ENCODE measurements around the gene PALLD.

PALLD gene

DNA sequence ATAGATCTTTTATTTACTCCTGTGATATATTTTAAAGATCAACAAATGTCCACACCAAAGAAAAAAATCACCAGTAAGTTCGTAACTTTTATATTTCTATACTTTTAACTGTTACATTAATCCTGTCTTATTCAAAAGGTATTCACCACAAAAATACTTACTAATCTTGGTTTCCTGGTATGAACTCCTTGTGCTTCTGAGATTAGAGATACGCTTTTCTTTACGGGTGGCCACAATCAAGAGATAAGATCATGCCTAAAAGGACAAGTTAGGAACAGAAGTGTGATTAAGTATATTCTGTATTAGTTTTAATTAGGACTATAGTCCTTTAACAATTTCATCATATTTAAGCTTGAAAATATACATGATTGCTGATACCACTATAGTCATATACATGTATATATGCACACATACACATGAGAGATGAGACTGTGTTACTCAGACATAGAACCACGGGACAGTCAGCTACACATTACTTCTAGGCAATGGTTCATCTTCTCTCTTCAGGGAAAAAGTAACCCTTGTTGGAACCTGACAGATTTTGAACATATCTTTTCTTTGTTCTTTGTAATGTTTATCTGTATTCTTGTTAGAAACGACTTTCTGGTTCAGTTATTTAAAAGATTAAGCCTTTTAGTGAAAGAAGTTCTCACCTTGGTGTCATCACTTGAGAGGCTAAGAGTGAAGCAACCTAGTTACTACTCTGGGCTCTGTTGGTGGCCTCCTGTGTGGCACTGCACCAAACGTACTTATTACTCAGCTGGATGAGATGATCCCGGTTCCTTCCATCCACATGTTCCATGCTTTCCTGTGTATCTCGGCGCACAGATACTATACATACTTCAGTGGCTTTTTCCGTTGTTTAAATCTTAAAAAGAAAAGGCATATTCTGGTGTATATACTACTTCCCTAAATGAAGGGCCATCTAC, 367.1 kb downstream of the PALLD start:
- no peak for DNase-seq

DNA sequence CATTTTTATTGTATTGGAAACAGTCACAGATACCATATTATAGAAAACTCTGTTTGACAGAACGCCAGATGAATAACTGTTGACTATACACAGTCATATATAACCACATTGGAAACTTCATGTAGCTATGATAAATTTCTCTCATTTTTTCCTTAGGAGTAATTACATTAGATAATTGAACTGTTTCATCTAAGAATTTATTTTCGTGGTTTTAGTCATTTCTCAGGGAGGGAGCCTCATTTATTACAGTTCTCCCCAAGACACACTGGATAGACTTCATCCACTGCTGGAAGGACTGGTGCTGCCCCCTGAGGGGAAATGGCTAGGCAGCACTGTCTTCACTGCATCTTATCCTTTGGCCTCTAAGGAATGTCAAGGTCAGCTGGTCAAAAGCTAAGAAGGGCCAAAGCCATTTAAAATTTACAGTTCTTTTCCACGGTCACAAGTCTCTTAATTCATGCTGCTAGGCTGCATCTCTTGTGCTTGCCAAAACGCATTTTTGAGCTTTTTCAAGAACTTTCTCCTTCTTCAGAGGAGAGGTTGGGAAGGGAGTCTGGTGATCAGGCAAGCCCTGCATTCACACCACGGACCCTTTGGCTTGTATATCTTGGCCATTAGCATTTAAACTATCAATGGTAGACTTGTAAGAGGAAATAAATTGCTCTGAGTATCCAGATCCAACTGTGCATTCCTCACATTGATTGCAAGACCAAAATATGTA, 368.1 kb downstream of the PALLD start:
- no peak for DNase-seq

DNA sequence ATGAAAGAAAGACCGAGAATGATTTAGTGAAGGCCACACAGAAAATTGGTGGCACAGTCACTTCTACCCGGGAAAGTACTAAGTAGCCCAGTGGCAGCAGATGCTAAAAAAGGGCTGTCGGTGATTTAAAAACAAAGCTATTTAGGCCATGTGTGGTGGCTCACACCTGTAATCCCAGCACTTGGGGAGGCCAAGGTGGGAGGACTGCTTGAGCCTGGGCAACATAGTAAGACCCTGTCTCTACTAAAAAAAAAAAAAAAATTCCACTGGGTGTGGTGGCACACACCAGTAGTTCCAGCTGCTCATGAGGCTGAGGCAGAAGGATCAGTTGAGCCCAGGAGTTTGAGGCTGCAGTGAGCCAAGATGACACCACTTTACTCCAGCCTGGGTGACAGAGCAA, 369.0 kb downstream of the PALLD start:
- DNase-seq, result no peak

DNA sequence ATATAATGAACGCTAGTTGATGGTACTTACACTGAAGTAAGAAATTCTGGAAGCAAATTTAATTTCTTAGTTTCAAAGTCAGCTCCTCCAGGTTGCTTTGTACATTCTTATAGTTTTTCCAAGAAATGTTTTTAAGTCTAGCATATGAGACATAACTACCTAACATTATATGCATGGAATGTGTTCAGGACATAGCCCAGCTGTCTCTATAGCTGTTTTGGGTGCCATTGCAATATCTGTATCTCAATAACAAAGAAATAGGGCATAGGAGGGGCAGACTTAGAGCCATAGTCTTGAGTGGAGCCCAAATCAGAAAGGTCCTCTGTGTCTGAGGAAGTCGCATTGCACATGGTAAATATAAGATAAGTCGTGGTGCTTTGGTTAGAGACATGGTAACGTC, 369.8 kb downstream of the PALLD start:
- DNase-seq, result no peak

DNA sequence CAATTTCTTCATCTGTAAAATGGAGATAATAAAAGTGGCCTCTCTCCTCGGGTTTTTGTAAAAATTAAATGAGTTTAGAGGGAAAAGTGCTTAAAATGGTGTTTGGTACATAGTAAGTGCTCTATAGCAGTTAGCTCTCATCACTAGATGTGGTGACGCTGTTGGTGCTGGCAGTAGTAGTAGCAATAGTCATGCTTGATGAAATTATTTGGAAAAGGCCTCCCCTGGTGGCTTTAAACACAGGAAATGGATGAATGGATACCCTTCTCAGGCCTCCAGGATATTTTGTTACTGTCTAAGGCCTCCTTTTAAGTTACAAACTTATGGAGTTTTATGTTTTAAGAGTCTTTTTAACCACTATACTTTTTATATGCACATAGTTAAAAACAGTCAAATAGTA, 370.3 kb downstream of the PALLD start:
- DNase-seq, result no peak

DNA sequence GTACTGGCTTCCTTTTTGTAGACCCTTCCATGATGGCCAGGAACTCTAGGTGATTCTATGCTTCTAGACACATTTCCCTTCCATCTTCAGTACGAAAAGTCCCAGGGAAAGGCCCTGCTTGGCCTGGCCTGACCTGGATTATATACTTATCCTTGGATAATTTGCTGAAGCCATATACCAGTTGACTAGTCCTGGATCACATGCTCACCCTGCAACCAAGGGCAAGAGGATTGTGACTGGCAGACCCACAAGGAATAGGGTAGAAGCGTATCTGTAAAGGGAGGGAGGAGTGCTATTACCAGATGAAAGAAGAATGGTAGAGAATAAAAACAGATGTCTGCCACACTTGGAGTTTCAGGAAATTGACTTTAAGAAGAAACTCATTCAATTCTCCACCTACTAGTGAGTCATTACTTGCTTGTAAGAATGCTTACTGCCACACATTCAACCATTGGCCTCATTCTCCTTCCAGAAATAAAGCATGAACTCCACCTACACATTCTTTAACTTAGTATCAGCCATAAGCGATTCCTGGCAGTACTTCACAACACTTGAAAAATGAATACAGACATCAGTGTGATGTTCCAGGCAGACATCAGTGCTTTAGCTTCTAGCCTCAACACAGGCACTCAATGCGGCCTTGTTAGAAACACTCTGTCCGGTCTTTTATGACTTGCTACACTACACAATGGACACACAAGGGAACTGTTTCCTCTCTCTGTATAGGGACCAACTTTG, 371.4 kb downstream of the PALLD start:
- DNase-seq, result no peak

DNA sequence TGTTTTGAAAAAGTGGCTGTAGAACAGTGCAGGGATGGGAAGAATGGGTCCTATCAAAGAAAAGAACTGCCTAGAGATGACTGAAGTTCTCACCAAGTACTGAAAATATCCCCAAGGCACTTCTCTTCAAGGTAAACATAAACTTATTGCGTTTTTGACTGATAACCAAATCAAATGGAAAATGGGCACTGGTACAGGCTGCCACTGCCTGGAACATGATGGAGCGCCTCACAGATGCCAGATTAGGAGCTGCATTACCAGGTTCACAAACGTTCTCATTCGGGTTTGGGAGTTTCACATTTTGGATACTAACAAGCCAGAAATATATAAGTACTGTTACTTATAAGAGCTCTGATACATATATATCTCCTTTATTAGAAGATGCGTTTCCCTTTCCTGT, 371.9 kb downstream of the PALLD start:
- DNase-seq, result no peak

DNA sequence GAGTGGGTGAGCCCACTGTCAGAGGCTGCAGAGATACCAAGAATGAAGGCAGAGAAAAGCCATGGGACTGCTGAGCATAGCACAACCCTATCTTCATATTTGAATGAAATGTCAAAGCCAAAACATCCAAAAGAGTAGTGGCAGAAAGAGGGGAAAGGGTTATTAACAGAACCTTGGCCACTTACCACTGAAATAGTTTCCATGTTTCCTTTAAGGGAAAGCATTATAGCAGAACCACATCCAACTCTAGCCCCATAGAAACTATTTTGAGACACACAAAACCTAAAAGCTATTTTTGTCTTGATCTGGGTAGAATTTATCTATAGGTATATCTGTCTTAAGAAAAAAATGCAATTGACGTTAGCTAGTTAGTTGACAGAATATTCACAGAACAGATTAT, 373.2 kb downstream of the PALLD start:
- DNase-seq, result no peak

DNA sequence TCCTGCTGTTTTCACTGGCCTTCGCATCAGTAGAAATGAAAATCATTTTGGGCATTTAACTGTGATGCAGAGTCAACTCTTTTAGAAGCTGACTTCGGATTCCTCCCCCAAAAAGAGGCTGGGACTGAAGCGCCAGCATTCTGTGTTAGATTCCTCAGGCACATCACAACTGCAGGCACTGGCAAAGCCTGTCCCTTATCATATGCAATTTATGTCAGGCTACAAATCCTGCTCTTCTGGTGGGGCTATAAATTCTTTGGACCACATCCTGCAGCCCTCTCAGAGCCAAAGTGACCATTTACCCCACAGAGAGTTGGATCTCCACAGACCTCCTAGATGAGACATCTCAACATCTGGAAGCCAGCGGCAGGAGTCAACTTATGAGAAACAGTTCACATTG, 374.8 kb downstream of the PALLD start:
- no peak for DNase-seq

DNA sequence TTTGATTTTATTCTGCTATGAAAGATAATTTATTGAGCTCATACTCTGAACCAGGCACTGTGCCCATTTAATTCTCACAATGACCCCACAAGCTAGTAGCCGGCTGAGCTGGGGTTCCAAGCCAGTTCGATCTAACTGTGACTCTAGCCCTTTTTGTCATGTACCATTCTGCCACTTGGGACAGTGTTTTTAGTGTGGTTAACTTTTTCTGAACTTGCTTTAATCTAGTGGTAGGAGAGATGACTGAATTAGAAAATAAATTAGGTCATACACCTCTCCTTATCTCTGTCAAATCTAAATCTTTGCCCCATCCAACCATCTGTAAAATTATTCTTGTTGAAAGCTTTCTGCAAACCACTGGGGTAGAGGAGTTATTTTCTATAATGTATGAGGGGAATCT, 377.2 kb downstream of the PALLD start:
- DNase-seq, result no peak

DNA sequence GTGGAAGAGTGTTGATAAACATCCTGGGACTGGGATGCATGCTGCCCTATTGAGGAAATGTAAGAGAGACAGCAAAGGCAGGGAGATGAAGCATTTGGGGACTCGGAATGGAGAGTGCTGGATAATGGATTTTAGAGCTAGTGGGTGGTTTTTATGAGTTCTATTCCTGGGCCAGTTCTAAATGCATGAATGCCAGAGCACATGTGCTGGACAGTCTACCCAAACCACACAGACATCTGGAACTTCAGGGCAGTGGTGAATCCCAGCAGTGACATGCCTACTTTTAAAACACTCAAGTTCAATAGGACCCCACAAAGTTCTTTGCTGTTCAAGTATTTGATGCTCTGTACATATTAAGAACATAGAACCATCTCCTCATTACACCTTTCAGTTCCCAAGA, 379.3 kb downstream of the PALLD start:
- no peak for DNase-seq

DNA sequence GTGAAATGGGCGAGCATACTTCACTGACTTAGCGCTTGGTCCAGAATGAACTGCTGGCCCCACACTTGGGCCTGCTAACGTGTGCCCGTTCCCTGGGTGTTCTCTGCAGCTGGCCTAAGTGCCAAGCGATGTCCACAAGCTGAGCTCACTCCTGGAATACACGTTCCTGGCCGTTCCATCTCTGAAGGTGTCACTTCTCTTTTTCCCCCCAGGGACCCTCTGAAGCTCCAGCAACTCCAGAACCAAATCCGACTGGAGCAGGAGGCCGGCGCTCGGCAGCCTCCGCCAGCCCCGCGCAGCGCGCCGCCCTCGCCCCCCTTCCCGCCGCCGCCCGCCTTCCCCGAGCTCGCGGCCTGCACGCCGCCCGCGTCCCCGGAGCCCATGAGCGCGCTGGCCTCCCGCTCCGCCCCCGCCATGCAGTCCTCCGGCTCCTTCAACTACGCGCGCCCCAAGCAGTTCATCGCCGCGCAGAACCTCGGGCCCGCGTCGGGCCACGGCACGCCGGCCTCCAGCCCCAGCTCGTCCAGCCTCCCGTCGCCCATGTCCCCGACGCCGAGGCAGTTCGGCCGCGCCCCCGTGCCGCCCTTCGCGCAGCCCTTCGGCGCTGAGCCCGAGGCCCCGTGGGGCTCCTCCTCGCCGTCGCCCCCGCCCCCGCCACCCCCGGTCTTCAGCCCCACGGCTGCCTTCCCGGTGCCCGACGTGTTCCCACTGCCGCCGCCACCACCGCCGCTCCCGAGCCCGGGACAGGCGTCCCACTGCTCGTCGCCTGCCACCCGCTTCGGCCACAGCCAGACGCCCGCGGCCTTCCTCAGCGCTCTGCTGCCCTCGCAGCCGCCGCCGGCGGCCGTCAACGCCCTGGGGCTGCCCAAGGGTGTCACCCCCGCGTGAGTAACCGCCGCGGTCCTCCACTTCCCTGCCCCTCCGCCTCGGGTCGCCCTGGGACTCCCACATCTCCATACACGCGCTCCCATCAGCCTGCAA, 380.9 kb downstream of the PALLD start:
- no peak for DNase-seq

DNA sequence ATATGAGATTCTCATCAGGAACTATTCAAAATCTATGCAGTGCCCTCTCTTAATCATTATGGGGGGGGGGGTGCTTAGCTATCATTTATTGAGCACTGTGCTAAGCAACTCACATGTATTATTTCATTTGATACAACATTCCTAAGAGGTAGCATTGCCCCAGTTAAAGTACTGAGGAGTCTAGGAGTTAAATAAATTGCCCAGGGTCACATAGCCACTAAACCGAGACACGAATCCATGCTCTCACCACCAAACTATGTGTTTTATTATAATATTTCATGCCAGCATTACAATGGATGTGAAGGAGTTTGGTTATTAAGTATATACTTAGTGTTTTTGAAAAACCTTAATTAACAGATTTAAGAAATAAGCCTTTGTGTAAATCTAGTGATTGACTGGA, 381.8 kb downstream of the PALLD start:
- no peak for DNase-seq

DNA sequence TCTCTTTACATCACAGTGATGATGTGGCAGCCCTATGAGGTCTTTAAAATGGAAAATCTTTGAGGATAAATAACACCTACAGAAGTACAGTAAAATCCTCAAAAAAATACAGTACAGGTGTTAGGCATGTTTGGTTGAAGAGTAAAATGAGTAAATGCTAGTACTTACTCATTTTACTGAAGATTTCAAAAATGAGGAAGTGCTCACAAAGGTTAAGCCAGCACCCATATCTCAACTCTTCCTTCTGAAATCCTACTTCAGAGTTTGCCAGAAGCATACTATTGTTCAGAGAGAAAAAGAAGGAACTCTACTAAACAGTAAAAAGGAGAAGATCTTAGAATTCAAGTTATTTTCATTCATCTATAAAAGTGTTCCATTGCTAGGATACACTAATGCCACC, 382.3 kb downstream of the PALLD start:
- DNase-seq, result no peak

DNA sequence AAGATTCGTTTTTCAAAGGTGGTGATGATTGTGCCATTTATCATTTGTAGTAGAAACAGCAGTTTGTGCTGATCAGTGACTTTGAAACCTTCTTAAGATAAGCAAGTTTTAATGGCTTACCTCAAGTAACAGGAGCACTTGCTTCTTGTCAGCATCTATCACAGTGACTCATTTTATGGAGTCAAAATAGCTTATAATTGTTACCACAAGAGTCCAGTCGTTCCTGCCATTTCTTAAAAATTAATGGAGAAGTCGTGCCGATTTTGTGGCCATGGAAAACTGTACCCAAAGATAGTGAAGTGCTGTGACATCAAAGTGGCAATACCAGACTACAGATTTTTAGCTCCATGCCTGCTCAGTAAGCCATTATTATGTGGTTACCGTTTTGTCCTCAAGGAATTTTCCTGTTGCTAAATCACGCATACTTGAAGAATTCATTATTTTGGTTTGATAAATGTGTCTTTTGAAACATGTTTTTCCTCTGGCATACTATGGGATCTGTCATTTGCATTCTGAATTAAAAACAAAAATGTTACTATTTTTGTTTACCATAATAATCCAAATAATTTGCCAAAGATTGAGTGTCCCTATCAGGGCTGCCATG, 383.3 kb downstream of the PALLD start:
- no peak for DNase-seq

DNA sequence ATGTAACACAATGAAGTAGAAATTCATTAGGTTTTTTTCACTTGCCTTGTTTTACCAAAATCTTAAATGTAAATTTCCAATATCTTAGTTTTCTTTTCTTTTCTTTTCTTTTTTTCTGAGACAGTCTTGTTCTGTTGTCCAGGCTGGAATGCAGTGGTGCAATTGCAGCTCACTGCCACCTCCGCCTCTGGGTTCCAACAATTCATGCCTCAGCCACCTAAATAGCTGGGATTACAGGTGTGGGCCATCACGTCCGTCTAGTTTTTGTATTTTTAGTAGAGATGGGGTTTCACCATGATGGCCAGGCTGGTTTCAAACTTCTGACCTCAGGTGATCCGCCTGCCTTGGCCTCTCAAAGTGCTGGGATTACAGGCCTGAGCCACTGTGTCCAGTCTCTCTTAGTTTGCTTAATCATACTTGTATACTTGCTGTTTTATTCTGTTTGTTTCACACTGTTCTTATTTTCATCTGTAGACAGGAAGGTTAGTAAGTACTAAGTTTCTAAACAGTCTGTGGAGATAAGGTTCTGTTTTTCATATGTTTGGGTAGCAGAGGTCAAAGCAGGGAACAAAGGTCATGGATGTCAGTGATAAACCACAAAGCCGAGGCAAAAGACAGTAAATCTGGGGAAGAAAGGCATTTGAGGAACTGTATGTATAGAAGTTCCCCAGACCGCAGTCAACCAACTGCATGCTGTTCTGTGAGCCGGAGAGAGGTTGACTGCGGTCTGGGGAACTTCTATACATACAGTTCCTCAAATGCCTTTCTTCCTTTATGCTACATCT, 384.2 kb downstream of the PALLD start:
- no peak for DNase-seq

DNA sequence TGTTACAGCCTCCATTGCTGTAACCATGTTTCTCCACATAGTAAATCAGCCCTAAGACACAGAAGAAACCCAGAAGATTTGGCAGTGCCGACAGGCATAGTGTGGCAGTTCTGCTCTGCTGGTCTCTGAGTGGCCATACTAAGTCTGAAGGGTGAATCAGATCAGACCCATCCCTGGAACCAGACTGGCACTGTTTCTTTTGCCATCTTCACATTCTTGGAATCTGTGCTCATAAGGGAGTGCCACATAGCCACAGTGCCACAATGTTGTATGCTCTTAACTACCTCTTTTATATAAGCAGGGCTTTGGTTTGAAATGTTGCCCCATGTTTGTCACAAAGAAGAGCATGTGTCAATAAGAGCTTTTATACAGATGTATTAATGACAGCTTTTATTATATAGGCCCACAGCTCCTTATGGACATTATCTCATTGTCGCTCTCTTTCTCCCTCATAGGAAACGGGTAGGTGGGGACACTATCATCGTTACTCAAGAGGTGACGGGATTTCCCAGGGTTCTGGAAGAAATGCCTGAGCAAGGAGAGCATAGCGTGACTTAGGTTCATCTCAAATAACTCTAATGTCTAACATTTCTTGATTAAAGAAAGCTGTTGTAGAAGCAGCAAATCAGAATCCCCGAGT, 385.0 kb downstream of the PALLD start:
- no peak for DNase-seq

DNA sequence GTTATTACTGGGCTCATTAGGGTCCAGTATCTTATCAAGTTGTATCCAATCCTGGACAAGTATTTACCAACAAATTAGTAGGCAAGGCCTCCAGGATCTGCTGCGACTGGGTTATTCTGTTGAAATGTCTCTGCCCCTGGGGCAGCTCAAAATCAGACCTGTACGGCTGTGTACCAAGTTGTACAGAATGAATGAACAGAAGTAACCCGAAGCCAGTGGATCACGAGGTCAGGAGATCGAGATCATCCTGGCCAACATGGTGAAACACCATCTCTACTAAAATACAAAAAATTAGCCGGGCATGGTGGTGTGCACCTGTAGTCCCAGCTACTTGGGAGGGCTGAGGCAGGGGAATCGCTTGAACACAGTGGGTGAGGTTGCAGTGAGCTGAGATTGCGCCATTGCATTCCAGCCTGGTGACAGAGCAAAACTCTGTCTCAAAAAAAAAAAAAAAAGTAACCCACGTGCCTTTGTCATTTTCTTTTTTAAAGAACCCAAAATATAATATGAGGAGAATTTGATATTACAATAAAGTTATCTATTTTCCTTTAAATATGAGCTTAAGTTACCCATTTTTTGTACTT, 385.9 kb downstream of the PALLD start:
- DNase-seq, result no peak

DNA sequence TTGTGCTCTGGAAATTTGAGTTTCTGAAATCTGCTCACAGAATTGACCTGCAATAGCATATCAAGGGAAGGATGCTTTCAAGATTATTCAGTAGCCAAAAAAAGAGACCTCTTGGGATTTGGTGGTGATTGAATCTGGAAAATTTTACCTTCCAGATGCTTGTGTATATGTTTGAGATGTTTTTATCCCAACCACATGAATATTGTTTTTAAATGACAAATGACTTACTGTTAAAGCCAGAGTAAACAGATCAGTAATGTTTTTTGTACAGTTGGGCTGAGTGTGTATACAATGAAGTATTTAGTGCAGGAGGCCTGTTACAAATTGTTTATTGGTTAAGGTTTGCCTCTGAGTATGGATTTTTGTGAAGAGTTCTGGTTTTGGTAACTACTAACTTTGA, 386.7 kb downstream of the PALLD start:
- no peak for DNase-seq

All from DMS153 (cell line).